T-helper 2 cell (primary cell): ENCODE data around the gene OSBPL10.
"Not testable (repeated sequence)": the region's sequence is repeated elsewhere in the genome, so short reads cannot be mapped to it uniquely, and the experiment has no call there.

ENCODE experiments used
- DNase-seq, 5 experiments: peaks; one replicate each; pipeline versions ENCODE4 v3.0.0 to v3.0.0-alpha.2; 2012 to 2022

Gene OSBPL10

DNA sequence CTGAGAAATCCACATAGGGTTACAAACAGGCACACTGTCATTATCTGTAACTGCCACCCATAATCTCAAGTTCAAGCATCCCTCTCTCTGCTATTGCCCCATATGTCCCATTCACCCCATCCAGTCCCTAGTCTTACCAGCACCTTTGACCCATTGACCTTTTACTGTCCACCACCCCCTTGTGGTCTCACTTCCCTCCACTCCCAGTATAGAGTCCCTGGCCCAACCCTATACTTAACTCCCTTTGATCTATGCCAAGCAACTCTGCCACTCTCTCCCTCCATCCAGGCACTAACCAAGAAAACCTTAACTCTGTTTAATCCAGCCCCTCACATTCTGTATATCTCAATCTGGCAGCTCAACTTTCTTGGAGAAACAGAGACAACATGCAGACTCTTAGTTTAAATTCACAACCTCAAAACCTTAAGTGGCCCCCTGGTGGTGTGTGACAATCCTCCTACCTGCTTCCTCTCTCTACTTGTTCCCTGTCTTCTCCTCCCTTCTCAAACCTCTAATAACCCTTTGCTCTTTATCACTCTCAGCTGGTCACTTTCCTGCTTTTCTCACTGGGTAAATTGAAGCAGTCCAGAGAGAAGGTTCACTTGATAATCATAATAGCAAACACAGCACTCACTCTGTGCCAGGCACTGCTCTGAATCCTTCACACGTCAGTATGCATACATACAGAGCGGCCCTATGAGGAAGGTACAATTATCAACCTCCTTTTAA is 285.6 kb downstream of the OSBPL10 start:
- peak in 2 of 5 experiments; percentile 4 to 42 for DNase-seq

DNA sequence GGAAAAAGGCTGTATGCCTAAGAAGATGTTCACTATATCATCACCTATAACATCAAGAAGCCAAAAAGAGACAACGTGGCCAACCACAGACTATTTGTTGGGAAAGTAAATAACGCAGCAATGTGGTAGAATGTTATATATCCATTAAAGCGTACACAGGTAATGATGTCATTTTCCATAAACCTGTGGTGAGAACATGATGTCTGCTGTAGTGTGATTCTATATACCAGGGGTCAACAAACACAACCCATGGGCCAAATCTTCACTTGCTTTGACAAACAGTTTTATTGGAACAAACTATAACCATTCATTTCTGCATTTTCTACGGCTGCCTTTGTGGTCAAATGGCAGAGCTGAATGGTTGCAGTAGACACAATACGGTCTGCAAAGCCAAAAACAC is 287.7 kb downstream of the OSBPL10 start:
- no peak for DNase-seq

DNA sequence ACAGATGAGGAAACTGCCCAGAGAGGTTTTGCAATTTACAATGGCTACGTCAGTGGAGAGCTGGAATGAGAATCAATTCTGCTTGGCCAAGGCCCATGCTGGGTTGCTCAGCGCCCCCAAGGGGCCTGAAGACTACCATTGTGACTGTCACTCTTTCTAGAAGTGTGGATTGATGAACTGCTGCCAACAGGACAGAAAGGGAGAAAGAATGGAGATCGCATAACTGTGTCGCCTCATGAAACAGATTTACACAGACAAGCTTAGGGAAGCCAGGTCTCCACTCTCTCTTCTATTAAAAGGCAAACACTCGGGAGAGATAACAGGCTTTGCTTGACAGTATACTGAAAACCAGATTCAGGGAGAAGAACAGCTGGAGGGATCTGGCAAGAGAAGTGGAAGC is 288.3 kb downstream of the OSBPL10 start:
- DNase-seq: no peak

DNA sequence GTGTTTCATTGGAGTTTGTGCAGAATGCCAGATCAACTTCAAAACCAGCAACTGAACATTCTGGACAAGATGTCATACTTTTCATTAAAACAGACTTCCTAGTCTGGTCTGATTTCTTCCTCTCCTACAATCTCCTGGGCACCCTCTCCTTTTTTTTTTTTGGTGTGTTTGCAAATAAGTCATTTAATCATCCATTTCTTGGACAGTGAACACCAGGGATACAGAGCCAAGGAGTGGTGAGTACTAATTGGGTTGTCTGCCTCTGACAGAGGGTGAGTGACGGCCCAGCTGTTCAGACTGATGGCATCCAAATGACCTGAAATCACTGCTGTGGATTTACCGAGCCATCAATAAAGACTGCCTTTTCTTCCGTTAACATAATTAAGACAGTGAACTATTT is 290.3 kb downstream of the OSBPL10 start:
- no peak for DNase-seq

DNA sequence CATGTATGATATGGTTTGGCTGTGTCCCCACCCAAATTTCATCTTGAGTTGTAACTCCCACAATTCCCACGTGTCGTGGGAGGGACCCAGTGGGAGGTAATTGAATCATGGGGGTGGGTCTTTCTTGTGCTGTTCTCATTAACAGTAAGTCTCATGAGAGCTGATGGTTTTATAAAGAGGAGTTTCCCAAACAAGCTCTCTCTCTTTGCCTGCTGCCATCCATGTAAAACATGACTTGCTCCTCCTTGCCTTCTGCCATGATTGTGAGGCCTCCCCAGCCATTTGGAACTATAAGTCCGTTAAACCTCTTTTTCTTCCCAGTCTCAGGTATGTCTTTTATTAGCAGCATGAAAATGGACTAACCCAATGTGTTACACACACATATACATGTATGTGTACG is 291.5 kb downstream of the OSBPL10 start:
- not testable (repeated sequence) for DNase-seq

DNA sequence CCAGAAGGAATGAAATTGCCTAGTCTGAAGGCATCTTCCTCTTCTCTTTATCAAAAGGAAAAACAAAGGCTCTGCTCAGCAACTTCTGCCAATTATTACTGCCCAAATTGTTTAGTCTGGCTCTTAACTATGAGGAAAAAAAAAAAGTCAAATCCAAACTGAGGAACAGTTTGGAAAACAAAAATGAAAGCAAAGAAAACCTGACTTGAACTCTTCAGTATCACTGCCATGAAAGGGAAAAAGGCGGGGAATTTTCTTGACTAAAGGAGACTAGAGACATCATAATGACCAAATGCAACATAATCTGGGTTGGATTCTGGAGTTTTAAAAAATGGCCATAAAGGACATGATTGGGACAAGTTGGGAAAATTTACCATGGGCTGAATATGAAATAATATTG is 292.1 kb downstream of the OSBPL10 start:
- no peak for DNase-seq

DNA sequence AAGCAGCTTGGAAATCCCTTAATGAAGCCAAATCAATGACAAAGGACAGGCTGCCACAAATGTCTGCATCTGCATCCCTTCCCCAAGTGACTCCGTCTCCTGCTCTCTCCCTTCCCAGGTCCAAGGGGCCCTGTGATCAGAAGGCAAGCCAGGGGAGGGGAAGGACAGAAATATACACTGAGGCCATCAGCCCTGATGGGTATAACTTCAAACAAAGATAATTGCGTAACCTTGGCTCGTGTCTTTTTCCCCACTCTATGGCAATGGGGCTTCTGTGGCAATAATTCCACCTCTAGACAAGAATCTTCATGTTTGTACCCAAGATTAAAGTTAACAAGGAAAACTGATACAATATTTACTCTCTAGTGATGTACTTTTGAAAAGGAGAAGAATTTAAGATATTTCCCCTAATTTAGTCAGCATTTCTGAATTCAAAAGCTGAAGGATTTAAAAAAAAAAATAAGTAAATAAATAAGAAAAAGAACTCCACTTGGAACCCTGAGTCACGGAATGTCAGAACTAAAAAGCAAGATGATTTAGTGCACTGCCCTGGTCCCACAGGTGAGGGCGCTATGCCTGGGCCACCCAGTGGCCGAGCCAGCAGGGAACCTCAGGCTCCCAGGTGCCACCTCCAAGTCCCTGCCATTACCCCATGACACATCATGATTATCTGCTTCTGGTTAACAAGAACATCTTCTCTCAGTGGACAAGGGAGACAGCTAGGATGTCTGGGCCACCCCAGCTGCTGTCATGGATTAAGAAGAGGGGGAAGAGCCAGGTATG is 293.9 kb downstream of the OSBPL10 start:
- DNase-seq: no peak

DNA sequence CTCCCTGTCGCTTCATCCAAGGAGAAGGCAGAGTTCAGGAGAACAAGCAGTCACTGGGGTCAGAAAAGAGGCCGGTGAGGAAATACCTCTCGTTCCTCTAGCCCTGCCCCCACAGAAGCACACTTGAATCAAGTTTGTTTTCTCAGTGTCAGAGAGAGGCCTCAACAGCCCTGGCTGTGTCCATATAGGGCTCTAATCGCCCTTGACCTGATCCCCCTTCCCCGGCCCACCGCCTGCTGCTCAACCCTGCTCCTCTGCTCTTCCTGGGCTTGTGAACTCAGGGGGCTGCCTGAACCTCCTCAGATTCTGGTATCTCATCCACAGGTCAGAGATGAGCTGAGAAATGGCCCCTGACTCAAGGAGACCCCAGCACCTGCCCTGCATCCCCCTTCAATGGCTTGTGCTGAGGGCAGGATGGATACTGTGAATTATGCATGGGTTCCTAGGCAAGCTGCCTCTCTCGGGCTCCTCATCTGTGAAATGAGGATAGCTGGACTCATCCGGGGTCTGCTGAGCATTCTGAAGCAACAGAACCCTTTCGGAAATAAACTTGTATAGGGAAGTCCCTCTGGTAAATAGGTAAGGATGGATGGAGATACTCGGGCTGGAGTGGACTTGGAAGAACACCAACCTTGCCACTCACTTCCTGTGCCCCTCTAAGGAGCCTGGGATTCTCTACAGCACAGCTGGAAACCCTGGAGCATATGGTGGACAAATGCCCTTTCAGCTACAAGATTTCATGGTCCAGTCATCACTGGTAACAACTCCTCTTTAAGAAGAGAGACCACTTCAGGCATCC is 300.8 kb downstream of the OSBPL10 start:
- DNase-seq: no peak

DNA sequence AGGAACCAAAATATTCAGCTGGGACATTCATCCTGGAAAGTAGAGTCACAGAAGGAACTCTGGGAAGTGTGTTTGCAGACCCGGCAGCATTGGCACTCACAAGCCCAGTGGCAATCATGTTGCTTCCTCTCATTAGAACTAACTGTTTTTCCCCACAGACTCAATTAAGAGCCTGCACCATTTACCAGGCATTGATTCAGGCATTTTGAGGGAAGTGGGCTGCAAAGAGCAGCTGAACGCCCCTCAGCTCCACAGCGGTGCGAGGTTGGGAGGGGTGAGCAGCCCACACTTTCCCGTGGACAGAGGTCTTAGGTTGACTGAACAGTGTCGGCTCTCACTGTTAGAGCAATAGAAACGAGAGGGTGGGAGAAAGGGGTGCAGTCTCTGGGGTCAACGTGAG is 304.5 kb downstream of the OSBPL10 start:
- no peak for DNase-seq

DNA sequence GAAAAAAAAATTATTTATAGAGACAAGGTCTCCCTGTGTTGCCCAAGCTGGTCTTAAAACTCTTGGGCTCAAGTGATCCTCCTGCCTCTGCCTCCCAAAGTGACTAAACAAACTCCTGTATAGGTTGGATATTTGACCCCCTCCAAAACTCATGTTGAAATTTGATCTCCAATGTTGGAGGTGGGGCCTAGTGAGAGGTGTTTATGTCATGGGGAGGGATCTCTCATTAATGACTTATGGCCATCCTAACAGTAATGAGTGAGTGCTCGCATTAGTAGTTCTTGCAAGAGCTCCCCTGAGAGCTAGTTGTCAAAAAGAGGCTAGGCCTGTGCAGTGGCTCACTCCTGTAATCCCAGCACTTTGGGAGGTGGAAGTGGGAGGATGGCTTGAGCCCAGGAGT is 307.1 kb downstream of the OSBPL10 start:
- no peak for DNase-seq

DNA sequence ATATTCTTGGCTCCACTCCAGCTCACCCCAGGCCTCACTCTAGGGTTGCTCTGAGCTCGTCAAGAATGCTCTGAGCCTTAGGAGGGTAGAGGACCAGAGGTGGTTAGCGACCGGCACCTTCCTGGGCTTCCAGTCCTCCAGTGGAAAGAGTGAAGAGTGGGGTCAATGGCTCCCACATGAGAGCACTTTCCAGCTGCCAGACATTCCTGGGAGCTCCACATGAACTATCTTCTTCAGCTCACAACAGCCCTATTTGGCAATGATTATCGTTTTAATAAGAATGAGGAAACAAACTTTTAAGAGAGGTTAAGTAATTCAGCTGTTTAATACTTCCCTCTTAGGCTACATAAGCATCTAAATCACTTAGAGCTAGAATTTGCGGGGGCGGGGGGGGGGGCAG is 309.1 kb downstream of the OSBPL10 start:
- no peak for DNase-seq

DNA sequence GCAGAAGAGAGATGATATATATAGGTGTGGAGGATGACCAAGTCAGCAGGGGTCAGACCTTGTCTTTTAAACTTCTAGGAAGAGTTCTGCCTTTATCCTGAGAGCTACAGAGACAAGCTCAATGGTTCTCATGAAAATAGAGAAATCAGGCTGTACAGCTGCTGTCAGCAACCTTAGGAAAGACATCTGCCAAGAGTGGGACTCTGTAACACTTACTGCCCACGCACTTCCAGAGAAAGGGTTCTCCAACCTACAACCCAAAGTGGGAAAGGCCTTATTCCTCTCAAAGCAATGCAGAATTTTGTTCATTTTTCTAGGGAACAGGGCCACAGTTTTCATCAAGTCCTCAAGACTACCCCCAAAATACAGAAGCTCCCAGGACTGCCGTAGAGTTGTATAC is 309.6 kb downstream of the OSBPL10 start:
- DNase-seq: no peak

DNA sequence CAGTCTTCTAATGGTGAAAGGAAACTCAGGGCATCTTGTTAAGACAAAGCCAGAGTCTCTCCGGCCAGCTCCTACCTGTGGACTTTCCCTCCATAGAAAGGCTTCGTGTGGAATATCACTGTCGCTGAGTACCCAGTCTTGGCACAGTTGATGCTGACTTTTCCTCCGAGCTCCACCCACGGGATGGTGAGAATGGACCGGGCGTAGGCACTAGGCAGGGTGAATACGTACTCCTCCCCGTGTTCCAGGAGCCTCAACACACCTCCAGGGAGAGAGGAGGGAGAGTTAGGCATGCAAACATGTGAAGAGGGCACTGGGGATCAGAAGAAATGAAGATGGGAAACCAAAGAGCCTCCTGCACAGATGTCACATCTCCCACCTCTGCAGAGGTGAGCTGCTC is 310.3 kb downstream of the OSBPL10 start:
- no peak for DNase-seq

DNA sequence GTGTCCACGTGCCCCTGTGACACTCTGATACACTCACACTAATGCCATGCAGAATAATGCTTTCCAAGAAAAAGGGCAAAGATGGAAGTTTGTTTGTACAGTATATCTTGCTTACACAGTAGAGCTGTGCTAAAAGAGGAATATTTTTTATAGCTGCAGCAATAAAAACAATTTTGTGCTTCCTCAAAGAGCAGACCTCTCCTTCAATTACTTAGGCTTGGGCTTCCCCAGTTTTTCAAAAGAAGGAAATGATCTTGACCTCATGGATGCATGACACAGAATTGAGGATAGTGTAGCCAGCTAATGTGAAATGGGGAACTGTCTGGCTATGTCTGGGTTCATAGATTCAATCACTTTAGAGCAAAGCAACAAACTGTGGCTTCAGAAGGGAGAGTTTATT is 310.9 kb downstream of the OSBPL10 start:
- DNase-seq: no peak

DNA sequence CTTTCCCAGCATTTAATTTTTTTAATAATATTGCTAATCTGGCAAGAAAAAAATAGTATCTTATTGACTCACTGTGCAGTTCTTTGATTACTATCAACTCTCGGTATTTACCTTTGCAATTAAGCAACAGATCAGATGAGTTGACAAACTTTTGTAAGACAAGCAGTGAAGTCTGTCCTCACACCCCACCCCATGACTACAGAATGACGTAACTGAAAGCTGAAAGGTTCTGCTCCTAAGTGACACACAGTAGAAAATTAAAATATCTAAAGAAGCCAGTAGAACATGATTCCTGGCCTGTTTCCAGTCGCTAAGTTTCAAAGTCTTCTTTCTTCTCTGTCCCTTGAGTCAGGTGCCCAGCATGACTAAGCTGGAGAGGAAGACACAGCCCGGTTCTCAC is 312.8 kb downstream of the OSBPL10 start:
- peak in 1 of 5 experiments; percentile 49 for DNase-seq

DNA sequence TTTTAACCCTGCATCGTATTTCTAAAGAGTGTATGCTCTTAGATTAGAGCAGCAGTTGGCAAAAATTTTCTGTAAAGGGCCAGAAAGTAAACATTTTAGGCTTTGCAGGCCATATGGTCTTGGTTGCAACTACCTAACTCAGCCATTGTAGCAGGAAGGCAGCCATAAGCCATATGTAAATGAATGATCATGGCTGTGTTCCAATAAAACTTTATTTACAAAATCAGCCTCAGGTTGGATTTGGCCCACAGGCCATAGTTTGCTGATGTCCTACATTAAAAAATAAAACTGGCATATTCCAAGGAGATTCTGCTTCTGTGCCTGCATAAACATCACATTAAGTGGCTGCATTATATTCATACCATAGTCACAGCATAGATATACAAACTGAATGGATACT is 313.5 kb downstream of the OSBPL10 start:
- no peak for DNase-seq

DNA sequence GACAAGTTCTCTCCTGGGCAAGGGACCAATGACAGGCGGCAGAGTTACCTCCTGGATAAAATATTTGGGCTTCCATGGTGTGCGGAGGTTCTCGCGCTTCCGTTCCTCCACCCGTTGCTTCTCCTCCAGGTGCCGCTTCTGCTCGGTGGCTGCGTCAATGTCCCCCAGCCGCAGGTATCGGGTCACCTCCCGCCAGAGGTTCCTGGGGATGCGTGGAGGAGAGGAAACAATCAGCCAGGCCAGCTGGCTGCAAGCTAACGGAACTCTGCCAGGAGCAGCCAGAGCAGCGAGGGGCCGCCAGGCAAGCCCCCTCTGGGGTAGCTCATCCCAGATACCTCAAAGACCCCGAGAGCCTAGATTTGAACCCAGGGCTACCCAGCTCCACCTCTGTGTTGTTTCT is 317.0 kb downstream of the OSBPL10 start:
- DNase-seq: no peak

DNA sequence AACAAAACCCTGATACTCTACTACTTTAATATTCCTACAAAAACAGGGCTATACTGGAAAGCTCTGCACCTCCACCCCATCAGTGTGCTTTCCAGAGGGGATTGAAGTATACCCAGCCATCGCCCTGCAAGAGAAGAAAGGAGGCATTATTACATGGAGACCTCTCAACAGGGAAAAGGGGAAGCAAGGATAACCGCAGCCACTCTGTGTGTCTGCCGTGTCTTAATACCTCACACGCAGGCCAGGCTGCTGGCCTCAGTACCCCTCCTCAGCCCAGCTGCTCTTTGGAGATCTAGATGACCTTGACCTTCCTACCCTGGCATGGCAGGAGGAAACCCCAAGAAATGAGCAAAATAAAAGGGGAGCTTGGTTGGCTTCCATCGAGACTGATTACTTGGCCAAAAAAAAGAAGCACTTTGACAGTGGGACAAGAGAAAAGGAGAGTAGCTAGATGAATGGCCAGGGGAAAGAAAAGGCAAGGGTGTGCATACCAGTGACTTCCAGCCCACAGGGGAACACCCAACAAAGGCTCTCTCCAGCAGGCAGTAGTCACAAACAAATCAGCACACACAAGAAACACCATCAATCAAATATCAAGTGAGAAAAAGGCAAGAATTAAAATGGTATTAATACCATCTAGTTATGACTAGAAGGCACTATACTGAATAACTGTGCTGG is 318.9 kb downstream of the OSBPL10 start:
- no peak for DNase-seq

DNA sequence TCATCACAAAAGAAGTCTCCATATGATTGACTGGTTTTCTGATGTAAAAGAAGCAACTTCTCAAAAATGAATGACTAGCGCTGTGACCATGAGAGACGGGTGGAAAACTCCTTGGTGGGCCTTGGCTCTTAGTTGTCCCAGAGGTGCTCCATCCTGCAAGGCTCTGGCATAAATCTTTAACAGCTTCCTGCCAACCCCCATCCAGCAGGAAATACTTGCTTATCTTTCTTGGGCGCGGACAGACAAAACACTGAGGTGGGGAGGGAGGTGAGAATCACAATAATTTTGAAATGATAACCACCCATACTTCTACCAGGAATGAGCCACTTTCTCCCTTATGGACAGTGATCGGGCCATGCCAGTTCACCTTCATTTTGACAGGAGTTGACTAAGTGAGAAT is 319.8 kb downstream of the OSBPL10 start:
- no peak for DNase-seq

DNA sequence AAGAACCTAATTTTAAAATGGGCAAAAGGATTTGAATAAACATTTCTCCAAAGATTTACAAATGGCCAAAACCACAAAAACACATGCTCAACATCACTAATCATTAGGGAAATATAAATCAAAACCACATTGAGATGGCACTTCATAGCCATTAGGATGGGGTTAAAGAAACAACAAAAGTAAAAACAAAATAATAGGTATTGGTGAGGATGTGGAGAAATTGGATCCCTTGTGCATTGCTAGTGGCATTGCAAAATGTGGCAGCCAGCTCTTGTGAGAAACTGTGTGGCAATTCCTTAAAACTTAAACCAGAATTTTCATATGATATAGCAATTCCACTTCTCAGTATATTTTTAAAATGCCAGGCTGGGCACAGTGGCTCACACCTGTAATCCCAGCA is 321.8 kb downstream of the OSBPL10 start:
- DNase-seq: no peak

DNA sequence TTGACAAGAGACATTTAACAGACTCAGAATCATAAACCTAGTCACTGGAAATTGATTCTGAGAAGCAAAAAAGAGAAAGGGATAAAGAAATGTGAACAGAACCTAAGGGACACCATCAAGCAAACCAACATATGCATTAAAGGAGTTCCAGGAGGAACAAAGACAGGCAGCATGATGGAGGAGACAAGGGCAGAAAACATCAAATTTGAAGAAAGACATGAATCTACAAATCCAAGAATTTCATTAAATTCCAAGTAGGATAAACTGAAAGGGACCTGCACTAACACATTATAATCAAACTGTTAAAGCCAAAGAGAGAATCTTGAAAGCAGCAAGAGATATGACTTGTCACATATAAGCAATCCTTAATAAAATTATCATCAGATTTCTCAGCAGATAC is 326.1 kb downstream of the OSBPL10 start:
- DNase-seq: no peak

DNA sequence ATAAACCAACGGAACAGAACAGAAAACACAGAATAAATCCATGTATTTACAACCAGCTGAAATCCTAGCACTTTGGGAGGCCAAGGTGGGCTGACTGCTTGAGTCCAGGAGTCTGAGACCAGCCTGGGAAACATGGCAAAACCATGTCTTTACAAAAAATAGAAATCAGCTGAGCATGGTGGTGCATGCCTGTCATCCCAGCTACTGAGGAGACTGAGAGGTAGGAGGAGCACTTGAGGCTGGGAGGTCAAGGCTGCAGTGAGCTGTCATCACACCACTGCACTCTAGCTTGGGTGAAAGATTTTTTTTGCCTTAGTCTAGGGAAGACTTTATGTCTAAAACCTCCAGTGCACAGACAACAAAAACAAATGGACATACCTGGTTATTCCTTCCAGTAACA is 327.6 kb downstream of the OSBPL10 start:
- DNase-seq: no peak

DNA sequence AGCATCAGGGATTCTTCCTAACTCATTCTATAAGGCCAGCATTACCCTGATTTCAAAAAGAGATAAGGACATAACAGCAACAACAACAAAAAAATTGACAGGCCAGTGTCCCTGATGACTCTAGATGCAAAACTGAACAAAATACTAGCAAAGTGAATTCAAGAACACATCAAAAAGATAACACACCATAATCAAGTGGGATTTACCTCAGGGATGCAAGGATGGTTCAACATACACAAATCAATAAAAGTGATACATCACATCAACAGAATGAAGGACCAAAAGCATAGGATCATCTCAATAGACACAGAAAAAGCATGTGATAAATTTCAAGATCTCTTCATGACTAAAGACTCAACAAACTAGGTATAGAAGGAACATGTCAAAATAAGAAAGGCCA is 328.8 kb downstream of the OSBPL10 start:
- peak in 1 of 5 experiments; percentile 19 for DNase-seq
